Left lung (tissue), 10 donors: ENCODE data around the gene MAS1L. TPM values are rescaled to one million over a fixed set of nuclear protein-coding genes. Genes with fewer than 3 reads are reported as not detected.

ENCODE experiments used
- ATAC-seq: fragments of 200-7000 bp; cut with Tn5 transposase; one replicate; pipeline ENCODE4 v1.9.1; 2020; ENCODE audit warnings: moderate library complexity
- DNase-seq, 4 donors: peaks; one replicate each; pipeline ENCODE4 v3.0.0-alpha.2; 2013 to 2020
- H3K27ac ChIP-seq, 2 donors: fragments of 200-600 bp; sonication (generic) in 1 of 2; one replicate each; pipeline versions ENCODE4 v1.5.0 to v1.8.0; 2020 to 2021
- H3K27me3 ChIP-seq, 2 donors: fragments of 200-600 bp; sonication (generic) in 1 of 2; one replicate each; pipeline versions ENCODE4 v1.5.0 to v1.8.0; 2020 to 2021
- H3K36me3 ChIP-seq, 2 donors: fragments of 200-600 bp; sonication (generic) in 1 of 2; one replicate each; pipeline versions ENCODE4 v1.5.0 to v1.8.0; 2020 to 2021
- H3K4me1 ChIP-seq, 2 donors: fragments of 200-600 bp; one replicate each; pipeline ENCODE4 v1.8.0; 2021
- H3K4me3 ChIP-seq, 2 donors: fragments of 200-600 bp; sonication (generic) in 1 of 2; one replicate each; pipeline versions ENCODE4 v1.5.0 to v1.8.0; 2020 to 2021; ENCODE audit warnings: mild to moderate bottlenecking in 1 of 2
- H3K9me3 ChIP-seq, 2 donors: fragments of 200-600 bp; sonication (generic) in 1 of 2; one replicate each; pipeline versions ENCODE4 v1.5.0 to v1.8.0; 2020 to 2021
- CTCF ChIP-seq, 2 donors: fragments of 200-600 bp; sonication (generic) in 1 of 2; IDR thresholded peaks; one replicate each; pipeline versions ENCODE4 v1.5.0 to v1.8.0; 2021; ENCODE audit warnings: antibody characterized with exemption in 2 of 2
- intact Hi-C, 2 donors: fragments of 100-400 bp; cut with DNase I; formaldehyde crosslinking; loops; one replicate each; pipeline versions ENCODE4 v1.11.2 to v1.14.2; 2022
- polyA plus RNA-seq, 6 donors: library from polyadenylated mRNA; unstranded; fragments of 120-200 nt; gene quantifications; one replicate each; pipeline ENCODE4 v1.2.1, GENCODE V29; 2013; ENCODE audit not compliant: insufficient read length in 6 of 6
- total RNA-seq, 2 donors: library from RNA; stranded (reverse); fragmentation: NEBNext Ultra II Directional; extraction: Animal tissue kit (Norgen Biotek cat#: 25700); gene quantifications; one replicate each; pipeline ENCODE4 v1.2.1, GENCODE V29; 2021
- donor health status: DM: no; HTN: yes; CAD: no.
- donor health status: DM: no; HTN: no; CAD: no.

MAS1L gene
- total and polyA plus RNA-seq, 8 donors, result not detected

- Histone ChIP-seq H3K9me3 (no peaks in the 10 kb centered on the region), H3K27ac (no peak overlapping the region), H3K36me3 (no peaks in the 10 kb centered on the region), H3K4me1 (no peaks in the 10 kb centered on the region), H3K27me3 (no peaks in the 10 kb centered on the region), H3K4me3 (no peak overlapping the region)
- DNase-seq, result no peak
- intact Hi-C loops, result no loop called here
- TF ChIP-seq CTCF (IDR thresholded peaks at IDR 0.05), result no peak
- ATAC-seq, result no peak
Measured at GRCh38 chr6:29488874-29489273, 1.1 kb upstream of the MAS1L start.

- ATAC-seq (no peak), DNase-seq (no peak)
- Histone ChIP-seq H3K9me3 (no peaks in the 10 kb centered on the region), H3K4me1 (no peaks in the 10 kb centered on the region), H3K4me3 (no peak overlapping the region), H3K27me3 (no peaks in the 10 kb centered on the region), H3K27ac (no peak overlapping the region), H3K36me3 (no peaks in the 10 kb centered on the region)
- TF ChIP-seq CTCF (IDR thresholded peaks at IDR 0.05), result no peak
- intact Hi-C loops, result no loop called here
Measured at GRCh38 chr6:29487131-29487530, 625 bp downstream of the MAS1L start.

GRCh38 chr6:29486577-29486976 lies 1.2 kb downstream of the MAS1L start:
- Histone ChIP-seq H3K36me3 (no peaks in the 10 kb centered on the region), H3K4me3 (no peak overlapping the region), H3K4me1 (no peaks in the 10 kb centered on the region), H3K9me3 (no peaks in the 10 kb centered on the region), H3K27me3 (no peaks in the 10 kb centered on the region), H3K27ac (no peak overlapping the region)
- no peak for TF ChIP-seq CTCF (IDR thresholded peaks at IDR 0.05)
- intact Hi-C loops, result no loop called here
- DNase-seq (no peak), ATAC-seq (no peak)

GRCh38 chr6:29483735-29484134 lies 4.0 kb downstream of the MAS1L start:
- no peak overlapping the region for H3K27ac ChIP-seq
- intact Hi-C loops, result no loop called here
- H3K36me3 ChIP-seq, result no peaks in the 10 kb centered on the region
- no peak for ATAC-seq
- no peaks in the 10 kb centered on the region for H3K9me3 ChIP-seq
- H3K27me3 ChIP-seq, result no peaks in the 10 kb centered on the region
- no peak for DNase-seq
- H3K4me3 ChIP-seq, result no peak overlapping the region
- no peaks in the 10 kb centered on the region for H3K4me1 ChIP-seq
- TF ChIP-seq CTCF (IDR thresholded peaks at IDR 0.05), result no peak

- Histone ChIP-seq H3K27me3 (no peaks in the 10 kb centered on the region), H3K36me3 (no peaks in the 10 kb centered on the region), H3K4me3 (no peak overlapping the region), H3K4me1 (no peaks in the 10 kb centered on the region), H3K9me3 (no peaks in the 10 kb centered on the region), H3K27ac (no peak overlapping the region)
- ATAC-seq, result no peak
- DNase-seq, result no peak
- intact Hi-C loops, result no loop called here
- no peak for TF ChIP-seq CTCF (IDR thresholded peaks at IDR 0.05)
Measured at GRCh38 chr6:29483186-29483585, 4.6 kb downstream of the MAS1L start.
